Measurements from ENCODE around the gene FAM3B. TPM values are rescaled to one million over a fixed set of nuclear protein-coding genes. Genes with fewer than 3 reads are reported as not detected.
"Not testable (repeated sequence)": the region's sequence is repeated elsewhere in the genome, so short reads cannot be mapped to it uniquely, and the experiment has no call there.

Gene FAM3B
- total RNA-seq, 4 donors from 2014 or later, result 49.5 to 323 (median 159) TPM

DNA sequence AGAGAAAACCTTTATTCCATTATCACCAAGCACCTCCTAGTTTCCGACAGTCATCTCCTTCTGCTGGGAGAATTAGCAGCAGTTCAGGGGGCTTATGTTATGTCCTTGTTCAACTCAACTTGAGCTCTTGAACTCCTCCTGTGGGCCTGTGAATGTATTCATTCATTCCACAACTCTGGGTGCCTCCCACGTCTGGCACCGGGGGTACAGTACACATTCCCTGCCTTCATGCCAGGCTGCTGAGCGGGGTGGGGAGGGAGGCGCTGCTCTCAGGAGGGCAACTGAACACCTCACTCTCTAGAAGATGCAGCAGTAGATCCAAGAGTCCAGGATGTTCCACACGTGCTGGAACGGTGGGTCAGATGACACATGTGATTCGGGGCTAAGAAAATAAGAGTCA, 40.9 kb downstream of the FAM3B start:
- Histone ChIP-seq H3K27me3 (no peaks in the 10 kb centered on the region), H3K27ac (no peak overlapping the region), H3K36me3 (no peaks in the 10 kb centered on the region), H3K4me3 (no peak overlapping the region), H3K9me3 (no peaks in the 10 kb centered on the region), H3K4me1 (peaks cover 0 to 27% (median 0%) of the 10 kb centered on the region in 4 donors)
- TF ChIP-seq, protein P1, sequence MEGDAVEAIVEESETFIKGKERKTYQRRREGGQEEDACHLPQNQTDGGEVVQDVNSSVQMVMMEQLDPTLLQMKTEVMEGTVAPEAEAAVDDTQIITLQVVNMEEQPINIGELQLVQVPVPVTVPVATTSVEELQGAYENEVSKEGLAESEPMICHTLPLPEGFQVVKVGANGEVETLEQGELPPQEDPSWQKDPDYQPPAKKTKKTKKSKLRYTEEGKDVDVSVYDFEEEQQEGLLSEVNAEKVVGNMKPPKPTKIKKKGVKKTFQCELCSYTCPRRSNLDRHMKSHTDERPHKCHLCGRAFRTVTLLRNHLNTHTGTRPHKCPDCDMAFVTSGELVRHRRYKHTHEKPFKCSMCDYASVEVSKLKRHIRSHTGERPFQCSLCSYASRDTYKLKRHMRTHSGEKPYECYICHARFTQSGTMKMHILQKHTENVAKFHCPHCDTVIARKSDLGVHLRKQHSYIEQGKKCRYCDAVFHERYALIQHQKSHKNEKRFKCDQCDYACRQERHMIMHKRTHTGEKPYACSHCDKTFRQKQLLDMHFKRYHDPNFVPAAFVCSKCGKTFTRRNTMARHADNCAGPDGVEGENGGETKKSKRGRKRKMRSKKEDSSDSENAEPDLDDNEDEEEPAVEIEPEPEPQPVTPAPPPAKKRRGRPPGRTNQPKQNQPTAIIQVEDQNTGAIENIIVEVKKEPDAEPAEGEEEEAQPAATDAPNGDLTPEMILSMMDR (IDR thresholded peaks at IDR 0.05), result no peak
- TF ChIP-seq POLR2A (IDR thresholded peaks at IDR 0.05), result no peak
- peak in 1 of 3 donors; percentile 30 for DNase-seq

GRCh38 chr21:41358193-41359166, 41.9 kb downstream of the FAM3B start:
- Histone ChIP-seq H3K36me3 (no peaks in the 10 kb centered on the region), H3K9me3 (no peaks in the 10 kb centered on the region), H3K27me3 (no peaks in the 10 kb centered on the region), H3K4me1 (peaks cover 0 to 34% (median 2%) of the 10 kb centered on the region in 4 donors), H3K27ac (no peak overlapping the region), H3K4me3 (no peak overlapping the region)
- peak in 1 of 3 donors; percentile 40 for DNase-seq
- TF ChIP-seq, protein P1 (IDR thresholded peaks at IDR 0.05), result no peak
- no peak for TF ChIP-seq POLR2A (IDR thresholded peaks at IDR 0.05)

GRCh38 chr21:41359286-41359685, 42.7 kb downstream of the FAM3B start:
- no peaks in the 10 kb centered on the region for H3K9me3 ChIP-seq
- peak in 1 of 3 donors; percentile 48 for DNase-seq
- H3K27me3 ChIP-seq, result no peaks in the 10 kb centered on the region
- TF ChIP-seq, protein P1 (IDR thresholded peaks at IDR 0.05), result no peak
- no peak for TF ChIP-seq POLR2A (IDR thresholded peaks at IDR 0.05)
- H3K27ac ChIP-seq, result peak overlapping the region in 3 of 4 donors; percentile 89 to 93 (median 91)
- H3K36me3 ChIP-seq, result no peaks in the 10 kb centered on the region
- peaks cover 0 to 41% (median 6%) of the 10 kb centered on the region in 4 donors for H3K4me1 ChIP-seq
- H3K4me3 ChIP-seq, result no peak overlapping the region

DNA sequence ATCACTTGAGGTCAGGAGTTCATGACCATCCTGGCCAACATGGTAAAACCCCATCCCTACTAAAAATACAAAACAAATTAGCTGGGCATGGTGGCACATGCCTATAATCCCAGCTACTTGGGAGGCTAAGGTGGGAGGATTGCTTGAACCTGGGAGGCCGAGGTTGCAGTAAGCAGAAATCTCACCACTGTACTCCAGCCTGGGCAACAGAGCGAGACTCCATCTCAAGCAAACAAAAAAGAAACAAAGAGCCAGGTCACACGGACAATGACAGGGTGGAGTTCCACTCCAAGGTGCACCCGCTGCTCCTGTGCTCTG, 43.1 kb downstream of the FAM3B start:
- not testable (repeated sequence) for DNase-seq
- H3K27ac ChIP-seq, result peak overlapping the region in 3 of 4 donors; percentile 89 to 93 (median 91)
- peaks cover 0 to 45% (median 6%) of the 10 kb centered on the region in 4 donors for H3K4me1 ChIP-seq

DNA sequence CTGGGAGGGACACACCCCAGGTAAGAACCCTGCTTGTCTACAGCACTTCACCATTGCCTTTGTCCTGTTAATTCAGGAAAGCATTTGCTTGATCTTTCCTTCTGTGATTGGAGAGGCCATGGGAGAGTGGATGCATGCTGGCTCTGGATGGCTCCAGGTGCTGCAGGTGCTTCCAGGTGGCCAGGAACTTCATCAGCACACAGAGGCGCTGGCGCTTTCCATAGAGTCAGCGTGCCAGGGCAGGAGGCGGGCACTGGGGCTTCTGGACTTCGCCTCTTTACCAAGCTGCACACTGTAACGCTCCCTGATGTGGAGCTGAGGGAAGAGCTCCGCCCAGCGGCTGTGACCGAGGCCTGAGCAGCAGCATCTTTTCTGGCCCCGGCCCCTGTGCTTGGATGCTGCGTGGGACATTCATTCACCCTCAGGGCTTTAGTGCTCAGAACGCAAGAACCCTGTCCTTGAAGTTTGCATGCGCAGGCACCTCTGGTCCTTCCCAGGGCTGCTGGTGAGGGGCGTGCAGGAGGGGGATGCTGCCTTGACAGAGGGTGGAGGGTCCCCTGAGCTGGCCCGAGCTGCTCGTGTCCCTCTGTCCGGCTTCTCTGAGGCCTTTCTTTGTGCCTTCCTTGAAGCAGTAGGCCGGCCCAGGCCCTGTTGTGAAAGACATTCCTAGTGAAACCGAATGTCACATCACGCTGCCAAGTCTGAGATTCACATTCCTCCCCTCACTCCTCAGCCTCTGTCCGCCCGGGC, 43.6 kb downstream of the FAM3B start:
- H3K9me3 ChIP-seq, result no peaks in the 10 kb centered on the region
- no peak overlapping the region for H3K4me3 ChIP-seq
- DNase-seq, result peak; percentile 22 to 89 (median 82)
- TF ChIP-seq, protein P1 (IDR thresholded peaks at IDR 0.05), result peak in 4 of 6 experiments; percentile 27 to 74 (median 66)
- no peak for TF ChIP-seq POLR2A (IDR thresholded peaks at IDR 0.05)
- no peaks in the 10 kb centered on the region for H3K36me3 ChIP-seq
- no peaks in the 10 kb centered on the region for H3K27me3 ChIP-seq
- peaks cover 0 to 46% (median 6%) of the 10 kb centered on the region in 4 donors for H3K4me1 ChIP-seq
- peak overlapping the region; percentile 89 to 93 (median 92) for H3K27ac ChIP-seq

More for the DNA sequence above, 43.1 kb downstream of the FAM3B start:
- H3K27me3 ChIP-seq, H3K36me3 ChIP-seq, H3K9me3 ChIP-seq, H3K4me3 ChIP-seq: not testable (repeated sequence)

Data from Peyer's patch (tissue), 4 donors.